ENCODE measurements around the gene CENPK.

GRCh38 chr5:65482296-65482735 lies 80.7 kb downstream of the CENPK start:
- no peak for TF ChIP-seq CTCF (IDR thresholded peaks at IDR 0.05; ENCODE audit: insufficient read depth, low read depth, low read length)
- TF ChIP-seq EZH2 (IDR thresholded peaks at IDR 0.05; ENCODE audit: insufficient read depth, low read length), result no peak
